OCI-LY7 (cell line): ENCODE results near the gene CYTH3. TPM values are rescaled to one million over a fixed set of nuclear protein-coding genes. Genes with fewer than 3 reads are reported as not detected.

Experiments used
- BruUV-seq: library from RNA; stranded (reverse); fragments of 400-500 nt; replicated peaks from 2 replicates; lab custom pipeline; 2021; lab: Mats Ljungman, UMichigan
- CTCF ChIA-PET: fragments of 300-600 bp; sonication (Branson Sonifier 250); formaldehyde crosslinking; loops from one replicate; lab custom pipeline; 2022; ENCODE audit warnings: antibody characterized with exemption; ENCODE audit not compliant: unreplicated experiment; lab: Charles Lee
- POLR2A ChIA-PET: fragments of 300-600 bp; sonication (Branson Sonifier 250); formaldehyde crosslinking; loops from one replicate; lab custom pipeline; 2022; ENCODE audit warnings: antibody characterized with exemption; lab: Charles Lee
- DNase-seq: peaks from one replicate; pipeline ENCODE4 v3.0.0-alpha.2; 2015; ENCODE audit warnings: low spot score
- H2AFZ ChIP-seq: fragments of 200-600 bp; sonication (generic), shearing (Covaris generic); 2 replicates; pipeline ENCODE4 v1.6.1; 2014; ENCODE audit warnings: mild to moderate bottlenecking, antibody characterized with exemption, low read length, moderate library complexity
- H3K27ac ChIP-seq: fragments of 200-600 bp; sonication (generic); 2 replicates; pipeline ENCODE4 v1.5.1; 2014; ENCODE audit warnings: mixed run types, low read depth, mild to moderate bottlenecking, moderate library complexity, low read length, inconsistent platforms; ENCODE audit not compliant: poor library complexity, severe bottlenecking
- H3K36me3 ChIP-seq: fragments of 200-600 bp; sonication (generic); 2 replicates; pipeline ENCODE4 v1.6.1; 2014; ENCODE audit warnings: mild to moderate bottlenecking, antibody characterized with exemption, low read length, moderate library complexity, mixed read lengths; ENCODE audit not compliant: insufficient read depth
- H3K4me1 ChIP-seq: fragments of 200-600 bp; sonication (generic); 2 replicates; pipeline ENCODE4 v1.5.1; 2014; ENCODE audit warnings: mild to moderate bottlenecking, low read length; ENCODE audit not compliant: insufficient read depth, poor library complexity, severe bottlenecking
- H3K4me2 ChIP-seq: fragments of 200-600 bp; sonication (generic); 2 replicates; pipeline ENCODE4 v1.6.1; 2014; ENCODE audit warnings: mild to moderate bottlenecking, low read length
- H3K4me3 ChIP-seq: fragments of 200-600 bp; sonication (generic); 2 replicates; pipeline ENCODE4 v1.5.1; 2014; ENCODE audit warnings: mild to moderate bottlenecking, low read depth, low read length; ENCODE audit not compliant: poor library complexity, severe bottlenecking
- H3K79me2 ChIP-seq: fragments of 200-600 bp; sonication (generic); 2 replicates; pipeline ENCODE4 v1.6.1; 2016; ENCODE audit warnings: low read depth, mild to moderate bottlenecking, low read length, moderate library complexity, mixed read lengths; ENCODE audit not compliant: insufficient read depth
- H3K9me2 ChIP-seq: fragments of 200-600 bp; sonication (generic); 2 replicates; pipeline ENCODE4 v1.6.1; 2016; ENCODE audit warnings: mild to moderate bottlenecking, low read length, mixed read lengths; ENCODE audit not compliant: insufficient read depth
- H3K9me3 ChIP-seq: fragments of 200-600 bp; sonication (generic); 2 replicates; pipeline ENCODE4 v1.6.1; 2014; ENCODE audit warnings: mild to moderate bottlenecking, mixed run types, low read length, mixed read lengths
- H4K20me1 ChIP-seq: fragments of 200-600 bp; sonication (generic); 2 replicates; pipeline ENCODE4 v1.6.1; 2014; ENCODE audit warnings: mild to moderate bottlenecking, antibody characterized with exemption, low read length, moderate library complexity, mixed read lengths; ENCODE audit not compliant: insufficient read depth
- EZH2phosphoT487 ChIP-seq: fragments of 200-600 bp; sonication (generic); IDR thresholded peaks from 2 replicates; pipeline ENCODE4 v1.6.1; 2018; ENCODE audit warnings: low read depth, borderline replicate concordance, mild to moderate bottlenecking, mixed run types, antibody characterized with exemption, low read length, moderate library complexity, mixed read lengths
- intact Hi-C: fragments of 100-400 bp; cut with micrococcal nuclease; formaldehyde crosslinking; loops from one replicate; pipeline ENCODE4 v1.10.0; 2022; ENCODE audit not compliant: unreplicated experiment
- total RNA-seq, 2 experiments: library from RNA; depleted of rRNA in 1 of 2; stranded (reverse); fragments of >200 nt in 1 of 2; shearing (Covaris generic) in 1 of 2; gene quantifications; 2 replicates each; pipeline ENCODE4 v1.2.3, GENCODE V29; 2014 to 2022
- TF ChIP-seq, protein P1 (sequence below): fragments of 200-600 bp; sonication (generic); conservative IDR thresholded peaks from 2 replicates; pipeline ENCODE4 v1.5.1; 2014; ENCODE audit warnings: mild to moderate bottlenecking, antibody characterized with exemption, low read length, moderate library complexity, mixed read lengths

Gene CYTH3
- total RNA-seq, 2 experiments from 2014 or later: 3.7 to 4.7 TPM

GRCh38 chr7:6164491-6164890 lies 107.9 kb downstream of the CYTH3 start:
- Histone ChIP-seq H3K27ac (no peak overlapping the region), H3K4me1 (peaks cover 15% of the 10 kb centered on the region), H3K9me2 (no peaks in the 10 kb centered on the region), H3K4me2 (no peak overlapping the region), H3K9me3 (no peaks in the 10 kb centered on the region), H4K20me1 (no peaks in the 10 kb centered on the region), H3K79me2 (no peaks in the 10 kb centered on the region), H3K4me3 (no peak overlapping the region), H2AFZ (no peak overlapping the region), H3K36me3 (peaks cover 18% of the 10 kb centered on the region; the same call in 1 of the 2 replicates)
- DNase-seq: no peak
- TF ChIP-seq EZH2phosphoT487: no peak
- TF ChIP-seq, protein P1, sequence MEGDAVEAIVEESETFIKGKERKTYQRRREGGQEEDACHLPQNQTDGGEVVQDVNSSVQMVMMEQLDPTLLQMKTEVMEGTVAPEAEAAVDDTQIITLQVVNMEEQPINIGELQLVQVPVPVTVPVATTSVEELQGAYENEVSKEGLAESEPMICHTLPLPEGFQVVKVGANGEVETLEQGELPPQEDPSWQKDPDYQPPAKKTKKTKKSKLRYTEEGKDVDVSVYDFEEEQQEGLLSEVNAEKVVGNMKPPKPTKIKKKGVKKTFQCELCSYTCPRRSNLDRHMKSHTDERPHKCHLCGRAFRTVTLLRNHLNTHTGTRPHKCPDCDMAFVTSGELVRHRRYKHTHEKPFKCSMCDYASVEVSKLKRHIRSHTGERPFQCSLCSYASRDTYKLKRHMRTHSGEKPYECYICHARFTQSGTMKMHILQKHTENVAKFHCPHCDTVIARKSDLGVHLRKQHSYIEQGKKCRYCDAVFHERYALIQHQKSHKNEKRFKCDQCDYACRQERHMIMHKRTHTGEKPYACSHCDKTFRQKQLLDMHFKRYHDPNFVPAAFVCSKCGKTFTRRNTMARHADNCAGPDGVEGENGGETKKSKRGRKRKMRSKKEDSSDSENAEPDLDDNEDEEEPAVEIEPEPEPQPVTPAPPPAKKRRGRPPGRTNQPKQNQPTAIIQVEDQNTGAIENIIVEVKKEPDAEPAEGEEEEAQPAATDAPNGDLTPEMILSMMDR: 0 out of 2 replicates have a peak, but pooled peaks have one; percentile 13
- no TSS peak for BruUV-seq
- POLR2A ChIA-PET: interaction anchor here (0.6 to 1.6 kb wide), 2 partner anchors 12 to 24 kb away, joined by 3 to 7 read pairs; no protein-coding TSS in a partner anchor
- CTCF ChIA-PET: no interaction called here
- intact Hi-C loops: loop anchor here (5.0 kb wide), 1 partner anchor 158 kb away; no protein-coding TSS in a partner anchor

DNA sequence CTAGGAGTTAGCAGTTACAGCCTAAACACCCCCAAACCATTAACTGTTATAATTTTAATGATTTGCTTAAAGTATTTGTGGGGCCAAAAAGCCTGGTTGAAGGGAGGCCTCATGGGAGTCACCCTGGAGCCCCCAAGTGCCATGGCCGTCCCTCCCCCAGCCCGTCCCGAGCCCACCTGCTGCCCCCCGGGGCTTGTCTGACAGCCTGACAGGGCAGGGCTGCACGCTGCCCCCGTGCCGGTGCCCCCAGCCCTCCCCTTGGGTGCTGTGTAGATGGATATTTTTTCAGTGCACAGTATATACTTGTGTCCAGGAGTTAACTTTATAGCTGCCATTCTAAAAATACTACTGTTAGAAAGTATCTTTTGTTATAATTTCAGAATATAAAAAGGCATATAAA lies 108.4 kb downstream of the CYTH3 start:
- H3K27ac ChIP-seq: no peak overlapping the region
- intact Hi-C loops: loop anchor here (5.0 kb wide), 1 partner anchor 158 kb away; no protein-coding TSS in a partner anchor
- BruUV-seq: no TSS peak
- H4K20me1 ChIP-seq: no peaks in the 10 kb centered on the region
- H3K79me2 ChIP-seq: no peaks in the 10 kb centered on the region
- H2AFZ ChIP-seq: no peak overlapping the region
- DNase-seq: no peak
- peaks cover 15% of the 10 kb centered on the region for H3K4me1 ChIP-seq
- no peak overlapping the region for H3K4me3 ChIP-seq
- TF ChIP-seq, protein P1: no peak
- no peak for TF ChIP-seq EZH2phosphoT487
- peaks cover 23% of the 10 kb centered on the region; the same call in 1 of the 2 replicates for H3K36me3 ChIP-seq
- POLR2A ChIA-PET: interaction anchor here (0.6 to 1.6 kb wide), 2 partner anchors 11 to 24 kb away, joined by 3 to 7 read pairs; no protein-coding TSS in a partner anchor
- no peaks in the 10 kb centered on the region for H3K9me2 ChIP-seq
- CTCF ChIA-PET: no interaction called here
- H3K9me3 ChIP-seq: no peaks in the 10 kb centered on the region
- no peak overlapping the region for H3K4me2 ChIP-seq

DNA sequence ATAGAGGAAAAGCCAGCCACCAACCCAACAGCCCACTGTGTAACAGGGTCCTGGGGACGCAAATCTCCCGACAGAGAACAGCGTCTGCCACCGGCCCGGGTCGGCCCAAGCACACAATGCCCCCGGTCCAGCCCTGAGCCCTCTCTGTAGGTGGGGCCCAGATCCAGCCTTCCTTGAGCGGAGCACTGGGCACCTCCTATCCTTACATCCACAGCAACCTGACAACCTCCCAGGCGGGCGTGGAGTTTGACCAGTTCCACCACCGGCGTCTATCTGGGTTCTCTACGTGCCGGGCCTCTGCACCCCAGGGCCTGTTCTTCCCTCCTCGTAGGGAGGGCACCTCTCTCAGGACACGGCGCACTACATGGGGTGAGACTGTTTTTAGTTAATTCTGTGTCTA lies 109.0 kb downstream of the CYTH3 start:
- no peak overlapping the region for H3K4me3 ChIP-seq
- no peak overlapping the region for H2AFZ ChIP-seq
- H3K4me1 ChIP-seq: peaks cover 15% of the 10 kb centered on the region
- H3K9me2 ChIP-seq: no peaks in the 10 kb centered on the region
- TF ChIP-seq EZH2phosphoT487: no peak
- TF ChIP-seq, protein P1: no peak
- CTCF ChIA-PET: no interaction called here
- BruUV-seq: no TSS peak
- H3K27ac ChIP-seq: no peak overlapping the region
- peaks cover 25% of the 10 kb centered on the region; the same call in 1 of the 2 replicates for H3K36me3 ChIP-seq
- no peak for DNase-seq
- no peaks in the 10 kb centered on the region for H4K20me1 ChIP-seq
- intact Hi-C loops: loop anchor here (5.0 kb wide), 1 partner anchor 159 kb away; no protein-coding TSS in a partner anchor
- no peaks in the 10 kb centered on the region for H3K9me3 ChIP-seq
- H3K4me2 ChIP-seq: no peak overlapping the region
- POLR2A ChIA-PET: no interaction called here
- H3K79me2 ChIP-seq: no peaks in the 10 kb centered on the region
